Tibial nerve (tissue), 4 donors: ENCODE measurements around the gene XRCC4.

Experiments
- EP300 ChIP-seq, 2 donors: sonication (generic); formaldehyde crosslinking; IDR thresholded peaks; one replicate each; pipeline ENCODE4 v1.6.1; 2017; ENCODE audit warnings: antibody characterized with exemption in 2 of 2, mild to moderate bottlenecking in 1 of 2
- POLR2A ChIP-seq, 2 donors: fragments of 450-650 bp; IDR thresholded peaks; one replicate each; pipeline ENCODE4 v1.6.1; 2017; ENCODE audit warnings: antibody characterized with exemption in 2 of 2, mild to moderate bottlenecking in 2 of 2, moderate library complexity in 2 of 2
- TF ChIP-seq, protein P1 (sequence below), 5 experiments: fragments of 200-600 bp in 3 of 5; fragments of 450-650 bp in 2 of 5; sonication (generic) in 3 of 5; IDR thresholded peaks; one replicate each; pipeline ENCODE4 v1.5.1; 2016 to 2019; ENCODE audit warnings: antibody characterized with exemption in 5 of 5, mild to moderate bottlenecking in 3 of 5, moderate library complexity in 2 of 5

DNA sequence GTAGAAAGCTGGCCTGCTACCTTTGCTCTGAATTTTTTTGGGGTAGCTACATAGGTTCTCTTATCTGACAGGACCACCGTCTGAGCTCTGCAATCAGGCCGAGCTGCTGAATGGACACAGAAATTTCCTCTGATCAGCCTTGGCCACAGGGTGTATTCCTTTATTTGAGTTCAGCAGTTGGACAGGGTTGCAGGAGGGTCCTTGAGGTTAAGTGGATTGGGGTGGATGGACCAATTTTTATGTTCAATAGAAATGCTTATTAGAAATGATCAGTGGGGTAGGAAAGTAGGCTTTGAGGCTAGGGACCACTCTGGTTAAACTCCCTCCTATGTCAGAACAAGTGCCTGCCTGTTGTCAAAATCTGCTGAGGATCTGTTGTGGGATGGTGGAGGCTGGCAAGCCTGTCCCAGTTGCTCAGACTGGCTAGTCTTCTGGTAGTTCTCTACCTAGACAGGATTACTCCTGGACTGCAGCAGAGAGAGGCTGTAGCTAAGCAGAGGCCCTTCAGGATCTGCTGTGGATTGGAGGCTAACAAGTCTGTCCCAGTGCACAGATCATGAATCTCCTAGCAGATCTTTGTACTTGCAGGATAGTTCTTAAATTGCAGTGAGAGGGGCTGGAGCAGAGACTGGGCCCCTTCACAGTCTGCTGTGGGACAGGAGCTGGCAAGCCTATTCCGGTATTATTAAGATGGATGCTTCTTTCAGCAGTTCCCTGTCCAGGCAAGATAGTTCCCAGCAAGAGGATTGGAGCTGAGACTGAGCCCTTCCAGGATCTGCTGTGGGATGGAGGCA, 18.0 kb downstream of the XRCC4 start:
- TF ChIP-seq, protein P1, sequence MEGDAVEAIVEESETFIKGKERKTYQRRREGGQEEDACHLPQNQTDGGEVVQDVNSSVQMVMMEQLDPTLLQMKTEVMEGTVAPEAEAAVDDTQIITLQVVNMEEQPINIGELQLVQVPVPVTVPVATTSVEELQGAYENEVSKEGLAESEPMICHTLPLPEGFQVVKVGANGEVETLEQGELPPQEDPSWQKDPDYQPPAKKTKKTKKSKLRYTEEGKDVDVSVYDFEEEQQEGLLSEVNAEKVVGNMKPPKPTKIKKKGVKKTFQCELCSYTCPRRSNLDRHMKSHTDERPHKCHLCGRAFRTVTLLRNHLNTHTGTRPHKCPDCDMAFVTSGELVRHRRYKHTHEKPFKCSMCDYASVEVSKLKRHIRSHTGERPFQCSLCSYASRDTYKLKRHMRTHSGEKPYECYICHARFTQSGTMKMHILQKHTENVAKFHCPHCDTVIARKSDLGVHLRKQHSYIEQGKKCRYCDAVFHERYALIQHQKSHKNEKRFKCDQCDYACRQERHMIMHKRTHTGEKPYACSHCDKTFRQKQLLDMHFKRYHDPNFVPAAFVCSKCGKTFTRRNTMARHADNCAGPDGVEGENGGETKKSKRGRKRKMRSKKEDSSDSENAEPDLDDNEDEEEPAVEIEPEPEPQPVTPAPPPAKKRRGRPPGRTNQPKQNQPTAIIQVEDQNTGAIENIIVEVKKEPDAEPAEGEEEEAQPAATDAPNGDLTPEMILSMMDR (IDR thresholded peaks at IDR 0.05): no peak
- TF ChIP-seq EP300 (IDR thresholded peaks at IDR 0.05) (no peak), POLR2A (IDR thresholded peaks at IDR 0.05) (no peak)
